HG03439 (cell line): ENCODE measurements around the gene GOPC.

Source experiments
- ATAC-seq: cut with Tn5 transposase; IDR thresholded peaks from one replicate; pipeline ENCODE4 v1.9.1; 2021; ENCODE audit warnings: mild to moderate bottlenecking, moderate library complexity; ENCODE audit not compliant: unreplicated experiment

Gene GOPC

GRCh38 chr6:117550078-117550600 lies 52.2 kb downstream of the GOPC start:
- ATAC-seq: no peak

- ATAC-seq: no peak
These were observed 52.7 kb downstream of the GOPC start for GRCh38 chr6:117549611-117550010.

GRCh38 chr6:117548797-117549301 lies 53.5 kb downstream of the GOPC start:
- no peak for ATAC-seq

GRCh38 chr6:117547688-117548621 lies 54.4 kb downstream of the GOPC start:
- peak; percentile 59 for ATAC-seq

- no peak for ATAC-seq
These were observed 55.6 kb downstream of the GOPC start for GRCh38 chr6:117546674-117547073.

- no peak for ATAC-seq
These were observed 57.1 kb downstream of the GOPC start for GRCh38 chr6:117545161-117545595.

GRCh38 chr6:117544716-117545115 lies 57.6 kb downstream of the GOPC start:
- no peak for ATAC-seq

- no peak for ATAC-seq
These were observed 59.8 kb downstream of the GOPC start for GRCh38 chr6:117542493-117542892.

- no peak for ATAC-seq
These were observed 61.6 kb downstream of the GOPC start for GRCh38 chr6:117540670-117541069.

GRCh38 chr6:117538615-117539014 lies 63.7 kb downstream of the GOPC start:
- no peak for ATAC-seq

- no peak for ATAC-seq
These were observed 66.0 kb downstream of the GOPC start for GRCh38 chr6:117536317-117536716.

GRCh38 chr6:117534974-117535373 lies 67.3 kb downstream of the GOPC start:
- no peak for ATAC-seq

GRCh38 chr6:117533775-117534174 lies 68.5 kb downstream of the GOPC start:
- ATAC-seq: no peak

GRCh38 chr6:117531809-117532725 lies 70.2 kb downstream of the GOPC start:
- no peak for ATAC-seq

GRCh38 chr6:117531346-117531745 lies 71.0 kb downstream of the GOPC start:
- ATAC-seq: no peak

- no peak for ATAC-seq
These were observed 71.7 kb downstream of the GOPC start for GRCh38 chr6:117530467-117531242.

GRCh38 chr6:117525607-117526006 lies 76.7 kb downstream of the GOPC start:
- no peak for ATAC-seq

GRCh38 chr6:117521791-117522502 lies 80.4 kb downstream of the GOPC start:
- no peak for ATAC-seq

- ATAC-seq: no peak
These were observed 81.5 kb downstream of the GOPC start for GRCh38 chr6:117520603-117521395.
